Epithelial cell of esophagus (primary cell): ENCODE measurements around the gene CDKN2AIPNL.

Experiments used
- DNase-seq: peaks from one replicate; pipeline ENCODE4 v3.0.0; 2010; ENCODE audit warnings: low read depth
- H3K4me3 ChIP-seq: 2 replicates; pipeline ENCODE4 v1.5.1; 2011; ENCODE audit warnings: mild to moderate bottlenecking, low read length, control low read depth
- TF ChIP-seq, protein P1 (sequence below): IDR thresholded peaks from 2 replicates; pipeline ENCODE4 v1.5.1; 2011; ENCODE audit warnings: low read depth, mild to moderate bottlenecking, low read length, control low read depth, inconsistent platforms; ENCODE audit not compliant: insufficient read depth; ENCODE audit errors: missing control alignments

CDKN2AIPNL gene

GRCh38 chr5:134447815-134448520 lies 36.3 kb upstream of the CDKN2AIPNL start:
- no peak overlapping the region for H3K4me3 ChIP-seq
- TF ChIP-seq, protein P1, sequence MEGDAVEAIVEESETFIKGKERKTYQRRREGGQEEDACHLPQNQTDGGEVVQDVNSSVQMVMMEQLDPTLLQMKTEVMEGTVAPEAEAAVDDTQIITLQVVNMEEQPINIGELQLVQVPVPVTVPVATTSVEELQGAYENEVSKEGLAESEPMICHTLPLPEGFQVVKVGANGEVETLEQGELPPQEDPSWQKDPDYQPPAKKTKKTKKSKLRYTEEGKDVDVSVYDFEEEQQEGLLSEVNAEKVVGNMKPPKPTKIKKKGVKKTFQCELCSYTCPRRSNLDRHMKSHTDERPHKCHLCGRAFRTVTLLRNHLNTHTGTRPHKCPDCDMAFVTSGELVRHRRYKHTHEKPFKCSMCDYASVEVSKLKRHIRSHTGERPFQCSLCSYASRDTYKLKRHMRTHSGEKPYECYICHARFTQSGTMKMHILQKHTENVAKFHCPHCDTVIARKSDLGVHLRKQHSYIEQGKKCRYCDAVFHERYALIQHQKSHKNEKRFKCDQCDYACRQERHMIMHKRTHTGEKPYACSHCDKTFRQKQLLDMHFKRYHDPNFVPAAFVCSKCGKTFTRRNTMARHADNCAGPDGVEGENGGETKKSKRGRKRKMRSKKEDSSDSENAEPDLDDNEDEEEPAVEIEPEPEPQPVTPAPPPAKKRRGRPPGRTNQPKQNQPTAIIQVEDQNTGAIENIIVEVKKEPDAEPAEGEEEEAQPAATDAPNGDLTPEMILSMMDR: no peak
- no peak for DNase-seq

DNA sequence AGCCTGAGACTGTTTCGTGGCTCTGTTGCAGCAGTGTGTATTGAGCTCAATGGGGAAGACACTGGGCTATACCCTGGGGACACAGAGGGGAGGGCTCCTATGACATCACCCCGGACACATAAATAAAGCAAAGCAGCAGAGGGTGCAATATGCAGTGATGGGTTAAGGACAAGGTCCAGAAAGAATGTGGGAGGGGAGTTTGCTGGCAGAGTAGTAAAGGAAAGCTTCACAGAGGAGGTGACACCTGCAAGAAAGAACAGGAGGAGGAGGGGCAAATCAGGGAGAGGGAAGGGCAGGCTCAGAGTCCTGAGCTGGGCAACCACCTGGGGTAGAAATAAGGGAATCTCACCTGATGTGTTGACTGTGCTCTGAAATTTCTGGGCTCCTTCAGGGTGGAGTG lies 35.3 kb upstream of the CDKN2AIPNL start:
- TF ChIP-seq, protein P1: no peak
- no peak for DNase-seq
- H3K4me3 ChIP-seq: no peak overlapping the region

DNA sequence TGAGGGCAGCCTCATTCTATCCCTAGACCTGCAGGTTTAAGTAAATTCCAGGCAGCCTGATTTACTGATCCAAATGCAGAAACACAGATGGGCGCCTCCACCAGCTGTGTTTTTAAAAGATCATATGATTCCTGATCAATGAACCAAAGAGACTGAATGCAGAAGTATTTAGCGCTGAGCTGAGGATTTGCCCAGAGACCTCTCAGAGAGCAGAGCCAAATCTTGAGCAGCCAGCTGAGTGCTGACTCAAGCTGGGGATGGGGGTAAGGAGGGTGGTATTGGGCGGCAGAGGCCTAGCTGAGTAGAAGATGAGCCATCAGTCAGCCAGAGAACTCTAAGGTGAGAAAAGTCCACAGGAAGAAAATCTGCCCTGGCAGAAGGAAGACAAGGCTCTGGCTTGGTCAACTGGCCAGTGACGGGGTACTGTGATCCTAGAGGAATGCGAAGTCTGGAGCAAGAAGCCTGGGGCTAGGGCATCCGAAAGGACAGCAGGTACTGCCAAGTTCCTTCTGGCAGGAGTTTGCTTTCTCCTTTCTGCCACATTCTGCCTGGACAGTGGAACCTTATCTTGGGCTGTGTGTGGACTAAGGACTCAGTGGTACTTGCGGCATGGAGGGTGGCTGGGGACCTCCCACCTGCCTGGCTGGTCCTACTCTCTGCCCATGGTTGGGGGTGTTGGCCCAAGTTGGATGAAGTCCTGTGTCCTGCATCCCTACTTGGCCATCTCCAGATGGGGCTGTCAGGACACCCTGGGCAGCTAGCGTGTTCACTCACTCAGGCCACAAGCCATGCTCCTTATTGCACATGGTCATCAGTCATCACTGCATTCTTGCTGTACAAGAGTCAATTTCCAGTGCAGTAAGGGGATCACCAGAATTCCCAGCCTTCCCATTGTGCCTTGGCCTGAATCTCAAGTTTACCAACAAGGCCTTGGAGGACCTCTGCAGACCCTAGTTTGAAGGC lies 34.5 kb upstream of the CDKN2AIPNL start:
- no peak overlapping the region for H3K4me3 ChIP-seq
- TF ChIP-seq, protein P1: no peak
- no peak for DNase-seq

GRCh38 chr5:134444941-134445471 lies 33.3 kb upstream of the CDKN2AIPNL start:
- no peak overlapping the region for H3K4me3 ChIP-seq
- DNase-seq: no peak
- TF ChIP-seq, protein P1: no peak

GRCh38 chr5:134440201-134440755 lies 28.6 kb upstream of the CDKN2AIPNL start:
- DNase-seq: peak; percentile 26
- TF ChIP-seq, protein P1: no peak

DNA sequence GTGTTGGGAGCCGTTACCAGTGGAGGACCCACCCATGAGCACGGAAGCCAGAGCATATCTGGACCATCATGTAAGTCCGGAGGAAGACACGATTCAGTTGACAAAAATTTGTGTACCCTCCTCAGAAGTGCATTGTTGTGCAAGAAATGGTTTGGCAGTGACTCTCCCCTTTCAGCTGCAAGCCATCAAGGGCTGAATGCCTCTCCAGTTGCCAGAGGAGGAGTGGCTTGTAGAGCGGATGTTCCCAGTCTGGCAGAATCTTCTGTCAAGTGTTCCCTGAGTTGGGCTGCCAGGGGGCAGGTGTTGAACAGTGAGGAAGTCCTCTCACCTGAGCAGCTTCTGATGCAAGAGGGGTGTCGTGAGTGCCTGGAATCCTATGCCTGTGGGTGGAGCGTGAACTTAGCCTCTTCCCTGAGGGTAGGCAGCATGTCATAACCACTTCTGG lies 27.6 kb upstream of the CDKN2AIPNL start:
- TF ChIP-seq, protein P1: peak; percentile 32
- H3K4me3 ChIP-seq: no peak overlapping the region
- peak; percentile 99 for DNase-seq

More at GRCh38 chr5:134440201-134440755, 28.6 kb upstream of the CDKN2AIPNL start:
- H3K4me3 ChIP-seq: no peak overlapping the region
